ENCODE measurements around the gene ZNF577.

The ZNF577 gene

GRCh38 chr19:51837145-51837544 is 50.6 kb downstream of the ZNF577 start:
- Histone ChIP-seq H3K9ac (ENCODE audit: low read depth, low read length) (no peak overlapping the region), H3K4me2 (ENCODE audit: low read length) (no peak overlapping the region), H3K4me1 (ENCODE audit: control insufficient read depth, insufficient read depth, low read length) (no peaks in the 10 kb centered on the region), H3K4me3 (ENCODE audit: low read length) (no peak overlapping the region), H3K27me3 (ENCODE audit: control insufficient read depth, insufficient read depth, low read length) (no peaks in the 10 kb centered on the region), H3K36me3 (ENCODE audit: insufficient read depth, low read length) (no peaks in the 10 kb centered on the region), H3K9me3 (replicated peaks; ENCODE audit: low read length) (no peaks in the 10 kb centered on the region)

- H3K9me3 ChIP-seq (replicated peaks; ENCODE audit: low read length) = no peaks in the 10 kb centered on the region
- H3K9ac ChIP-seq (ENCODE audit: low read depth, low read length) = no peak overlapping the region
- no peaks in the 10 kb centered on the region for H3K4me1 ChIP-seq (ENCODE audit: control insufficient read depth, insufficient read depth, low read length)
- H3K4me3 ChIP-seq (ENCODE audit: low read length) = no peak overlapping the region
- no peak overlapping the region for H3K4me2 ChIP-seq (ENCODE audit: low read length)
- no peaks in the 10 kb centered on the region for H3K36me3 ChIP-seq (ENCODE audit: insufficient read depth, low read length)
- no peaks in the 10 kb centered on the region for H3K27me3 ChIP-seq (ENCODE audit: control insufficient read depth, insufficient read depth, low read length)
These were observed 57.5 kb downstream of the ZNF577 start for GRCh38 chr19:51830274-51830673.

- no peaks in the 10 kb centered on the region for H3K9me3 ChIP-seq (replicated peaks; ENCODE audit: low read length)
- H3K4me3 ChIP-seq (ENCODE audit: low read length) = no peak overlapping the region
- no peaks in the 10 kb centered on the region for H3K4me1 ChIP-seq (ENCODE audit: control insufficient read depth, insufficient read depth, low read length)
- H3K9ac ChIP-seq (ENCODE audit: low read depth, low read length) = no peak overlapping the region
- no peak overlapping the region for H3K4me2 ChIP-seq (ENCODE audit: low read length)
- H3K36me3 ChIP-seq (ENCODE audit: insufficient read depth, low read length) = no peaks in the 10 kb centered on the region
- H3K27me3 ChIP-seq (ENCODE audit: control insufficient read depth, insufficient read depth, low read length) = no peaks in the 10 kb centered on the region
These were observed 63.3 kb downstream of the ZNF577 start for GRCh38 chr19:51824281-51825005.

- H3K9ac ChIP-seq (ENCODE audit: low read depth, low read length) = no peak overlapping the region
- H3K4me3 ChIP-seq (ENCODE audit: low read length) = no peak overlapping the region
- H3K4me2 ChIP-seq (ENCODE audit: low read length) = no peak overlapping the region
- H3K36me3 ChIP-seq (ENCODE audit: insufficient read depth, low read length) = no peaks in the 10 kb centered on the region
- no peaks in the 10 kb centered on the region for H3K4me1 ChIP-seq (ENCODE audit: control insufficient read depth, insufficient read depth, low read length)
- H3K27me3 ChIP-seq (ENCODE audit: control insufficient read depth, insufficient read depth, low read length) = no peaks in the 10 kb centered on the region
- no peaks in the 10 kb centered on the region for H3K9me3 ChIP-seq (replicated peaks; ENCODE audit: low read length)
These were observed 64.8 kb downstream of the ZNF577 start for GRCh38 chr19:51822946-51823345.

- Histone ChIP-seq H3K27me3 (ENCODE audit: control insufficient read depth, insufficient read depth, low read length) (no peaks in the 10 kb centered on the region), H3K4me1 (ENCODE audit: control insufficient read depth, insufficient read depth, low read length) (no peaks in the 10 kb centered on the region), H3K9me3 (replicated peaks; ENCODE audit: low read length) (no peaks in the 10 kb centered on the region), H3K9ac (ENCODE audit: low read depth, low read length) (no peak overlapping the region), H3K4me3 (ENCODE audit: low read length) (no peak overlapping the region), H3K4me2 (ENCODE audit: low read length) (no peak overlapping the region), H3K36me3 (ENCODE audit: insufficient read depth, low read length) (no peaks in the 10 kb centered on the region)
These were observed 65.4 kb downstream of the ZNF577 start for GRCh38 chr19:51822325-51822724.

- no peak overlapping the region for H3K9ac ChIP-seq (ENCODE audit: low read depth, low read length)
- no peak overlapping the region for H3K4me3 ChIP-seq (ENCODE audit: low read length)
- no peaks in the 10 kb centered on the region for H3K27me3 ChIP-seq (ENCODE audit: control insufficient read depth, insufficient read depth, low read length)
- no peaks in the 10 kb centered on the region for H3K4me1 ChIP-seq (ENCODE audit: control insufficient read depth, insufficient read depth, low read length)
- H3K9me3 ChIP-seq (replicated peaks; ENCODE audit: low read length) = no peaks in the 10 kb centered on the region
- no peaks in the 10 kb centered on the region for H3K36me3 ChIP-seq (ENCODE audit: insufficient read depth, low read length)
- H3K4me2 ChIP-seq (ENCODE audit: low read length) = no peak overlapping the region
These were observed 65.8 kb downstream of the ZNF577 start for GRCh38 chr19:51821921-51822320.

- no peaks in the 10 kb centered on the region for H3K9me3 ChIP-seq (replicated peaks; ENCODE audit: low read length)
- H3K36me3 ChIP-seq (ENCODE audit: insufficient read depth, low read length) = no peaks in the 10 kb centered on the region
- H3K9ac ChIP-seq (ENCODE audit: low read depth, low read length) = no peak overlapping the region
- H3K4me3 ChIP-seq (ENCODE audit: low read length) = no peak overlapping the region
- H3K27me3 ChIP-seq (ENCODE audit: control insufficient read depth, insufficient read depth, low read length) = no peaks in the 10 kb centered on the region
- H3K4me2 ChIP-seq (ENCODE audit: low read length) = no peak overlapping the region
- no peaks in the 10 kb centered on the region for H3K4me1 ChIP-seq (ENCODE audit: control insufficient read depth, insufficient read depth, low read length)
These were observed 66.3 kb downstream of the ZNF577 start for GRCh38 chr19:51821456-51821855.

Measured in skeletal muscle satellite cell (primary cell).